Measurements from ENCODE around the gene CISH.

- no peak for TF ChIP-seq FOS (IDR thresholded peaks at IDR 0.05; ENCODE audit: borderline replicate concordance, extremely low read depth, insufficient read length)
- no peak for TF ChIP-seq CTCF (IDR thresholded peaks at IDR 0.05 in 2 of 3, conservative IDR thresholded peaks at IDR 0.05 in 1 of 3; ENCODE audit: control insufficient read depth in 2 of 3, extremely low read depth in 1 of 3, insufficient read depth in 1 of 3, low read depth in 3 of 3, low read length in 3 of 3)
- TF ChIP-seq POLR2AphosphoS5 (IDR thresholded peaks at IDR 0.05; ENCODE audit: low read length): no peak
- TF ChIP-seq EZH2 (IDR thresholded peaks at IDR 0.05; ENCODE audit: borderline replicate concordance, control insufficient read depth, low read depth, low read length): no peak
Measured at GRCh38 chr3:50617911-50618481, 6.4 kb upstream of the CISH start.

All from GM12878 (cell line).